ENCODE data around the gene ANO3.

DNA sequence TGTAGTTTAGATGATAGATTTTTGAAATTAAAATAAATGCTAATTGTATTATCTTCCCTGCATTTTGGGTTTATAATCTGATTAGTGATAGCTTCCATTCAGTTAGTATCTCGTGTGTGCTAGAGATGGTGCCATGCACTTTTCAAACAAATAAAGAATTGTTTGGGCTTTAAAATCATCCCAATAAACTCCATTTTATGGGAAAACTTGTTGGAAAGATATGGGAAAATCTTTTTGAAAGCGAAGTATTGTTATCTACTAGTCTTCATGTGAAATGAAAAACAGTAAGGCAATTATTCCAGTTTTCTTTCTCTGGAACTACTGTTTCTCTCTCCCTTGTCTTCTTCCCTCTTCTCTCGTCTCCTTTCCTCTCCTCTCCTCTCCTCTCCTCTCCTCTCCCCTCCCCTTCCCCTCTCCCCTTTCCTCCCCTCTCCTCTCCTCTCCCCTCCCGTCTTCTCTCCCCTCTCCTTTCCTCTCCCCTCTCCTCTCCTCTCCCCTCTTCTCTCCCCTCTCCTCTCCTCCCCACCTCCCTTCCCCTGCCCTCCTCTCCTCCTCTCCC lies 268.0 kb downstream of the ANO3 start:
- TF ChIP-seq, protein P1, sequence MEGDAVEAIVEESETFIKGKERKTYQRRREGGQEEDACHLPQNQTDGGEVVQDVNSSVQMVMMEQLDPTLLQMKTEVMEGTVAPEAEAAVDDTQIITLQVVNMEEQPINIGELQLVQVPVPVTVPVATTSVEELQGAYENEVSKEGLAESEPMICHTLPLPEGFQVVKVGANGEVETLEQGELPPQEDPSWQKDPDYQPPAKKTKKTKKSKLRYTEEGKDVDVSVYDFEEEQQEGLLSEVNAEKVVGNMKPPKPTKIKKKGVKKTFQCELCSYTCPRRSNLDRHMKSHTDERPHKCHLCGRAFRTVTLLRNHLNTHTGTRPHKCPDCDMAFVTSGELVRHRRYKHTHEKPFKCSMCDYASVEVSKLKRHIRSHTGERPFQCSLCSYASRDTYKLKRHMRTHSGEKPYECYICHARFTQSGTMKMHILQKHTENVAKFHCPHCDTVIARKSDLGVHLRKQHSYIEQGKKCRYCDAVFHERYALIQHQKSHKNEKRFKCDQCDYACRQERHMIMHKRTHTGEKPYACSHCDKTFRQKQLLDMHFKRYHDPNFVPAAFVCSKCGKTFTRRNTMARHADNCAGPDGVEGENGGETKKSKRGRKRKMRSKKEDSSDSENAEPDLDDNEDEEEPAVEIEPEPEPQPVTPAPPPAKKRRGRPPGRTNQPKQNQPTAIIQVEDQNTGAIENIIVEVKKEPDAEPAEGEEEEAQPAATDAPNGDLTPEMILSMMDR (IDR thresholded peaks at IDR 0.05): no peak
- no peak for TF ChIP-seq POLR2AphosphoS5 (IDR thresholded peaks at IDR 0.05)

Data from stomach (tissue), 4 donors.